Tibial nerve (tissue), 4 donors: ENCODE results near the gene ARID4B.

Experiments
- CTCF ChIP-seq, 5 experiments: fragments of 200-600 bp in 3 of 5; fragments of 450-650 bp in 2 of 5; sonication (generic) in 3 of 5; IDR thresholded peaks; one replicate each; pipeline ENCODE4 v1.5.1; 2016 to 2019; ENCODE audit warnings: antibody characterized with exemption in 5 of 5, mild to moderate bottlenecking in 3 of 5, moderate library complexity in 2 of 5
- EP300 ChIP-seq, 2 donors: sonication (generic); formaldehyde crosslinking; IDR thresholded peaks; one replicate each; pipeline ENCODE4 v1.6.1; 2017; ENCODE audit warnings: antibody characterized with exemption in 2 of 2, mild to moderate bottlenecking in 1 of 2
- POLR2A ChIP-seq, 2 donors: fragments of 450-650 bp; IDR thresholded peaks; one replicate each; pipeline ENCODE4 v1.6.1; 2017; ENCODE audit warnings: antibody characterized with exemption in 2 of 2, mild to moderate bottlenecking in 2 of 2, moderate library complexity in 2 of 2

DNA sequence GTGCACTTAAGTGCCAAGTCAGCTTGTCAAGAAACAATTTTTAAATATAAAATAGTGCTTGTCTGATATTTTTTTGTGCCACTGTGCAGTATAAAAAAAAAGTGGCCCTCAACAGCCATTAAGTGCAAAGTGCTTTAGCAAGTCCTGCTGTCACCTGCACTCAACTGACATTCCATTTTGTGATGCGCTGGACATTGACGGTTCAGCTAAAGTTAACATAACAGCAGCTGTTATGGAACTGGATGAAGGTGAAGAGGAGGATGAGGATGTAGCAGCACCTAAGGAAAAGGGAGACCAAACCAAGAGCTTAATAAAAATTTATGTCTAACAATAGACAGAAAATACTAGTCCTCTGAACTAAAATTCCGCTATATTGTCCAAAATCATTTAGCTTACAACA, 159.6 kb downstream of the ARID4B start:
- TF ChIP-seq POLR2A (IDR thresholded peaks at IDR 0.05) = no peak
- no peak for TF ChIP-seq CTCF (IDR thresholded peaks at IDR 0.05)
- no peak for TF ChIP-seq EP300 (IDR thresholded peaks at IDR 0.05)
